Astrocyte of the hippocampus (primary cell): ENCODE data around the gene CTNS.

Experiments
- DNase-seq: peaks from one replicate; pipeline ENCODE4 v3.0.0; 2011; ENCODE audit warnings: low read depth, low spot score

CTNS gene

DNA sequence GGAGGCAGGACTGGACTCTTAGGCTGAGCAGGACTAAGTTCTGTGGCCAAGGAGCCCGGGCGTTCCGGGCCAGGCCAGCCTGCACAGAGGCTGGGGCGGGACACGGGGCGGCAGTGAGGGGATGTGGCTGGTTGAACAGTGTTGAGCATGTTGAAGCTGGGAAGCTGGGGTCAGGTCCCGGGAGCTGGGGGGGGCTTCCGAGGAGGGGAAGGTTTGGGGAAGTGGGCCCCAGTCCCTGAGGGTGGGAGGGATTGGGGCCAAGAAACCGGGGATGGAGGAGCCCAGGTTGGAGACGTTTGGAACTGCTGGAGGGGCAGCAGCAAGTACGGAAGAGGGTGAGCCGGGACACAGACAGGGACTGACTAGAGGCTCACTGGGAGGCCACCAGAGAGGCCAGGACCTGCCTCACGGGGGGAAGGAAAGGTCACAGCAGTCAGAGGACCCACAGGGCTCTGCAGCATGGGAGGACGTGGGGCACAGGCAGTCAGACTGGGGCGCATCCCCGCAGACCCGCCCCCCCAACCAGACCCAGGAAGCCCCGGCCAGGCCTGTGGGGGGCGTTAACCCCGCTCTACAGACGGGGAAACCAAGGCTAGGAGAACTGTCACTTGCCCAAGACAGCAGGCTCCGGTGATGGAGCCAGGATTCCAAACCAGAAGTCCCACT, 22.4 kb downstream of the CTNS start:
- DNase-seq: no peak

DNA sequence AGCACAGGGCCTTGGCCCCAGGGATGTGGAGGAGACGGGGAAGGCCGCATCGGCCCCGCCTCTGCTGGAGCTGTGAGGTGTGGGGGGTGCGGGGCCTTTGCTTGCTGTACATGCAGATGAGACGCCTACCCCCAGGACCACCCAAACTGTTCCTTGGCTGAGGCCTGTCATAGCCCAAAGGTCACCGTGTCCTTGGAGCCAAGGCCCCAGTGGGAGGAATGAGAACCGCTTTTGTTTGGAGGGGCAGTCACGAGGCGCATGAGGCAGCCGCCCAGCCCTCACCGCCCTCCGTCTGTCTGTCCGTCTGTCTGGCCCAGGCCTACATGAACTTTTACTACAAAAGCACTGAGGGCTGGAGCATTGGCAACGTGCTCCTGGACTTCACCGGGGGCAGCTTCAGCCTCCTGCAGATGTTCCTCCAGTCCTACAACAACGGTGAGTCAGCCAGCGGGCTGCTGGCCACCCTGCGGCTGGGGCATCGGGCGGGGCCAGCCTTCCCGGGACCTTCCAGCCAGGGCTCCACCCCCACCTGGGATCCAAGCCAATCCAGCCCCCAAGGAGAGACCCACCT, 23.1 kb downstream of the CTNS start:
- DNase-seq: peak; percentile 93

DNA sequence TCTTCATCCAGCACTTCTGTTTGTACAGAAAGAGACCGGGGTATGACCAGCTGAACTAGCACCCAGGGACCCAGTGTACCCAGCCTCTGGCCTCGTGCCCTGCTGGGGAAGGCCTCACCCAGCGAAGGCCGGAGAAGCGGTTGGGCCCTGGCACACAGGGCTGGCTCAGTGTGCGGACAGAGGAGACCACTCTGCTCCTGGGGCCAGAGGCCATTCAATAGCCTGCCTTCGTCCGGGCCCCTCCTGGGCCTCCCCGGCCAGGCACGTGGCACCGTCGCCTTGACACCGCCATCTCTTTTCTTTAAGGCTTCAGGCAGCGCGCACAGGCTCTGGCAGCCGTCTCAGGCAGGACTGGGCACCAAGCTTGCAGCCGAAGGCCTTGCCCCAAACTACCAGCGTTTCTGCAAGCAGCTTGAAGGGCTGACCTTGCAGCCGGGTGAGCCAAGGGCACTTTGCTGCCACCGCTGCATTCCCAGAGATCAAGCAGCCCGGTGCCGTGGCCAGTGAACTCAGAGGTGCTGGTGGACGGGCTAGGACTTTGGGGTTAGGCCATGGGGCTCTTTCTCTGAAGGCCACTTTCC, 23.8 kb downstream of the CTNS start:
- no peak for DNase-seq

DNA sequence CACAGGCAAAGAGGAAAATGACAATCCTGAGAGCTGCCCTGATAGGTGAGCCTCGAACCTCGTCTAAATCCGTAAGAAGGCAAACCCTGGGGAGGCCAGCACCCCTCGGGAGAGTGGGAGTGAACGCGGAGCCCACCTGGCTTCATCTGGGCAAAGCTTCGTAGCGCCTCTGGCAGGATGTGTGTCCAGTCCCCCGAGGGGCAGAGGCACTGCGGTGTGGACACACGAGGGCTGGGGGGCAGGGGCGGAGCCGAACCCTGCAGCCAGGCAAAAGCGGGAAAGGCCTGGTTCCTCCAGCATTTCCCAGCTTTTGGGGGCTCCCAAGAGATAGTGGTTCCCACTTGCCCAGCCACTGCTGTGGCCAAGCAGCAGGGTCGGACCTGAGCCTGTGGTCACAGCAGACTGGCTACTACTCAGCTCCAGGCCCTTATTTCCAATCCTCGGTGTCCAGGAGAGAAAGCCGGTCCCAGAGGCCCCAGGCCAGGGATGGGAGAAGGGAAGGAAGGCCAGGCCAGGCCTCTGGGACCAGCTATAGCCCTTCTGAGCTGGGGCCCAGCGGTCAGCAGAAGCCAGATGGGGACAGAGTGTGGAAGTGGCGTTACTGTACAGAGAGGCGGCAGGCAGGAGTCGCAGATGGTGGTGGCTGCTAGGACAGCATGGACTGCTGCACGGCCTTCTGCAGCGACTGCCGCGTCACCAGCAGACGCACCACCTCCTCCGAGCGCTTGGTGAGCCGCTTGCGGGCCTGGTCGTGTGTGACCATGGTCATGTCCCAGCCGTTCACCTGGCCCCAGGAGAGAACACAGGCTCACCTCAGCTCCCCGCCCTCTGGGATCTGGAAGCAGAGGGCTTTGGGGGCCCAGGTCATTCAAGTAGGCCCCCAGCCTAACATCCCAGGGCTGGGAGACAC, 26.8 kb downstream of the CTNS start:
- DNase-seq: no peak

DNA sequence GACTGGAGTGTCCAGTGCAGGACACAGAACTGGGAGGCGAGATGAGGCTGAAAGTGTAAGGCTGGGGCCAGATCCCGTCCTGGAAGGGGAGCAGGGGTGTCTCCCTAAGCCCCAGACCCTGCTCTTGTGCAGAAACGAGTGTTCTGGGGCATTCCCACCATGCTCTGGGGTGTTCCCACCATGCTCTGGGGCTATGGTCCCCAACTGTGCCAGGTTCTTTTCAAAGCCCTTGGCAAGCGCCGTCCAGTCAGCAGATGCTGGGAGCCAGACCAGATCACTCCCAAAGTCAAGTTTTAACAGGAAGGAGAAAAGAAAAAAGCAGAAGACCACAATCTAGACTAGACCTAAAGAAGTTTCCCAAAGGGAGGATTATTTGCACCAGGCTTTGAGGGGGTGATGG, 29.3 kb downstream of the CTNS start:
- no peak for DNase-seq

DNA sequence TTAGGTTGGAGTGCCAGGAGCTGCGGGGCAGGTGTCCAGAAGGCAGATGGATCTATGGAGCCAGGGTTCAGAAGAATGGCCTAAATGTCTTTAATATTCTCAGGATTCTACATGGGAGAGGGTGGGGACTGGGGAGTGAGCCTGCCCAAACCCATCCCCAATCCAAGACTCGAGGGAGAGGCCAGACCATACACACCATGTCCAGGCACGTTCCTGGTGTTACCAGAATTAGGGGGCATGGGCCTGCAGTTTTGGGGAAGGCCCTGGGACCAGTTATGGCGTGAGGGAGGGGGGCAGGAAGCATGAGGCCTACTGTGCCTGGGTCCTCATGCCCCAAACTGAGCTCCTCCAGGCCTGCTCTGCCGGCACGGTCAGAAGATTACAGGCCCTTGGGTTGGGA, 30.0 kb downstream of the CTNS start:
- DNase-seq: no peak

DNA sequence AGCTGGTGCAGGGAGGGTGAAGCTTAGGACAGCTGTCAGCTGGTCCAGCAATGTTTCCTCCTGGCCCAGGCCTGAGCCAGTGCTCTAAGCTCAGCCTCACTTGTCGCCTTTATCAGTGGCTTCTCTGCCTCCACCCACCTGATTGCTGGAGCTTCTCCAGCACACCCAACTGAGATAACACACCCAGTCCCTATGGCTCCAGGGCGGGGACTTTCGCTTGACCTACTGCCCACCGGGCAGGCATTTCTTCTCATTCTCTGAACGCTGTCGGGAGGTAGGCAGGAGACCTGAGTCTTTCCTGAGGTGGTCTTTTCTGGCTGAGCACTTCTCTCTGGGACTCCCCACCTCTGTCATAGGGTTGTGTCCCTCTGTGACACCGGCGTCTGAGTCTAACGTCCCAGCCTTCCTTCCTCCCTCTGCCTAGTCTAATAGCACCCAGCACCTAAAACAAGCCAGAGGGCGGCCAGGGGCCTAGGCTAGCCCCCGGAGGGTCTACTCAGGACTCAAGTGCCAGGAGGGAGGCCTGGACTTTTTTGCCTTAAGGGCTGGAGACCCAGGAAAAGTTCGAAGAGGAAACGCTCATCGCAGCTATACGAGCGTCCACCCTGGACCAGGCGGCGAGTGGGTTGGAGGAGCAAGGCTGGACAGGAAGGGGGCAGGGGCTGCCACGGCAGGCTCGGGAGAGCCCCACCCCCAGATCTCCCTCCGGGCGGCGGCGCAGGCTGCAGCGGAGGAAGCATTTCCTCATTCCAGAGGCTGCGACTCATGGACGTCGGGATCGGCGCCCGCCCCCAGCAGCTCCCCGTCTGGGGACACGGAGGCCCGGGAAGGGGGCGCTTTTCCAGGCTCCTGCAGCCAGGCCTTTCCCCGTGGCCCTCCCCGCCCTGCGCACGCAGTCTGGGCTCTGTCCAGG, 31.1 kb downstream of the CTNS start:
- peak; percentile 96 for DNase-seq

DNA sequence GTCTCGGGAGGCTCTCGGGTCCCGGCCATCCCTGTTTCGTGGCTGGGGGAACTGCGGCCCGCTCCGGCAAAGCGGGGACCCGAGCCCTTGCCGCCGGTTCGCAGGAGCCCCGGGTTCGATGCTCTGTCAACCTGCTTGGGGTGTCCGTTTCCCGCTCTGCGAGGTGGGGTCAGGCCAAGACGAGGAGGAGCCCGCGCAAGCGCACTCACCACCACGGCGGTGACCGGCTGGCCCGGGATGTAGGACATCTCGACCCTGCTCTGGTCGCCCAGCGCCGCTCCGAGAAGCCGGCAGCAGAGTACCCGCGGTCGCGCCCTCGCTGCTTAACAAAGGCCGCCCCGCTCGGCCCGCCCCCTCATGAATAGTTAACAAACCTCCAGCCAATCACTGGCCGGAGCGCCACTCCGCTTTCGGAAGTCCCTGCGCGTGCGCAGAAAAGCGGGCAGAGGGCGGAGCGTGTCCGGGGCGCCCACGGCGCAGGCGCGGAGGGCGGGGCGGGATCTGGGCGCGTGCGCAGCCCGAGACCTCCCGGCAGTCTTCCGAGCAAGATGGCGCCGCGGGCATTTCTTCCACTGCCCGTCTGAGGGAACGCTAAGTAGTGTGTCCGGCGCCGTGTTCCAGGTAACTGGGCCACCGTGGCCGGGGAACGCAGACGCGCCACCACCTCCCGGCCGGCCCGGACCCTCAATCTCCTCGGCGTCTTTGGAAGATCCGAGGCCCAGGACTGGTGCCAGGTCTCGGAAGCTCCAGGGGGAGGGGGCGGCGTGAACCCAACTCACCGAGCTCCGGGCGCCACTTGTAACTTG, 31.9 kb downstream of the CTNS start, which contains the start of the genes EMC6 and TAX1BP3:
Gene EMC6, plus strand, starts transcription at position 534 of the 806 bp plus-strand sequence. CDS start 335 bp downstream, outside the sequence.
Gene TAX1BP3, minus strand, starts transcription at position 300 of the 806 bp plus-strand sequence. Its CDS starts 52 bp downstream, at position 248.
- peak; percentile 100 for DNase-seq

DNA sequence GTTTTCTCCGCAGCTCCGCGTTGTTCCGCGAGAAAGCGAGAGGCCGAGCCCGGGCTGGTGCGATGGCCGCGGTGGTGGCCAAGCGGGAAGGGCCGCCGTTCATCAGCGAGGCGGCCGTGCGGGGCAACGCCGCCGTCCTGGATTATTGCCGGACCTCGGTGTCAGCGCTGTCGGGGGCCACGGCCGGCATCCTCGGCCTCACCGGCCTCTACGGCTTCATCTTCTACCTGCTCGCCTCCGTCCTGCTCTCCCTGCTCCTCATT, 32.5 kb downstream of the CTNS start:
- no peak for DNase-seq

DNA sequence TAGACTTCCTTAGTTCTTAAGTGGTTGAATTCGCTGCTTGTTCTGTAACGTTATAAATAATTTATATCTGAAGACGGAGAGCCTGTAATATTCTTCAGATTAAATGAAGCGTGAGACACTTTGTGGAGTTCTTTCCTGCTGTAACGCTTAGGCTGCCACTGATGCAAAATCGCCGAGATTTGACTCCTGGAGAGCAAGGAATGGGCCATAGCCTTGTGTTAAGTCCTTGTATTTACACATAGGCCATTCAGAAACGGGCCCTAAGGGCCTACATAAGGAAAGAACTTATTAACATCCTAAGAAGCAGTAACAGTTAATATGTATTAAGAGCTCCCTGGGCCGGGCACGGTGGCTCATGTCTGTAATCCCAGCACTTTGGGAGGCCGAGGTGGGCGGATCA, 33.0 kb downstream of the CTNS start:
- no peak for DNase-seq

DNA sequence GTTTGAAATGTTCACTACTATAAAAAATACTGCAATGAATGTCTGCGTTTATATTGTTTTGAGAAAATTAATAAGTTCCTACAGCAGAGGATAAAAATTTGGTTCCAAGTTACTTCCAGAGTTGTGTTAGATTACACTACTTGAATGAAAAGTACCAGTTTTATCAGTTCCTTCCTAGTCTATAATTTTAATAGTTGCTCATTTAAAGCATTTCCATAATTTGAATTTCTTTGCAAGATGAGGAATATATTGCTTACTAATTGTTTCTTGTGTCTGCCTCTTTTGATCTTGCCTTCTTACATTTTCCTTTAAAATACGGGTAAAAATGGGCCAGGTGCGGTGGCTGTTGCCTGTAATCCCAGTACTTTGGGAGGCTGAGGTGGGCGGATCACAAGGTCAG, 36.0 kb downstream of the CTNS start:
- no peak for DNase-seq

DNA sequence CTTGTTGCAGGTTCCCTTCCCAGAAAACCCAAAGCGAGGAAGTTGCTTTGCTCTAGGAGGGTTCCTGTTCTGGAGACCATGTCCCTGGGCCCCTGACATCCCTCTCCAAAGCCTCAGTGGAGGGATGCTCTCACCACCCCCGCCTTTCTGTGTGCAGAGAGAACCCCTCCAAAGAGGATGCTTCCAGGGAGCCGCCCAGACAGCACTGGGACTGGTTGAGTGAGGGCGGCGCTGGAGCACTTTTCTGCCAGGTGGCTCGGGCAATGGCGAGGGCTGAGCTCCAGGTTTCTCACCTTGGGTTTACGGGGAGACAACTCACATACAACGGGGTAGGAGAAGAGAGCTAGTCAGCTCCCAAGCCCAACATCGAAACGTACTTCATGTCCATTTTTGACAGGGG, 39.3 kb downstream of the CTNS start:
- DNase-seq: no peak

DNA sequence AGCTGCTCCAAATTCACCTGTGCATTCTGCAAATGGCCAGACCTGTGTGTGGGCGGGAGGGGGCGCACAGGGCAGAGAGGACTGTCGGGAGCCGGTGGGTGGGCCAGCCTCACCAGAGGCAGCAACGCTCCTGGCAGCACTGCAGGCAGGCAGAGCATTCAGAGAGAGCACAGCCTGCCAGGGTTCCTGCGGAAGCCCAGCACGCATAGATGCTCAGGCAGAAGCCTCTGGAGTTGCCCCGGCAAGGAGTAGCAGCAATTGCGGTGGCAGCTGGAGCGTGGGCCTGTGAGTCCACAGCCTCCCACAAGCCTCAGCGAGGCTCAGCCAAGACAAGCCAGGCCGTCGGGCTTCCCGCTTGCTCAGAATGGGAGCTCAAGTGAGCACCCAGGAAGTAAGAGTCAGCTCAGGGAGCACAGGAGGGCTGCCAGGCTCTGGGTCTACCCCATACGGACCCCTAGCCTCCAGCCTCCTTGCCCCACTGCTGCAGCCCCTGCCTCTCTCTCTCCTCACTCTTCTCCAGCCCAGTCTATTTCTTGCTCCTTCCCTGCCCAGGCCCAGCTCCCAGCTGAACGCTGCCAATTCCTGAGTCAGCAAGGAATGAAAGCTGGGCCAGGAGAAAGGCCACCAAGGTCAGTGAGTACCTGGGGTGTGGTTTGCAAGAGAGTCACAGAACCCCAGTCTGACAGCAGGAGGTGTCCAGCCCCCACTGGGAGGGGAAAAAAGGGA, 41.7 kb downstream of the CTNS start:
- peak; percentile 71 for DNase-seq

DNA sequence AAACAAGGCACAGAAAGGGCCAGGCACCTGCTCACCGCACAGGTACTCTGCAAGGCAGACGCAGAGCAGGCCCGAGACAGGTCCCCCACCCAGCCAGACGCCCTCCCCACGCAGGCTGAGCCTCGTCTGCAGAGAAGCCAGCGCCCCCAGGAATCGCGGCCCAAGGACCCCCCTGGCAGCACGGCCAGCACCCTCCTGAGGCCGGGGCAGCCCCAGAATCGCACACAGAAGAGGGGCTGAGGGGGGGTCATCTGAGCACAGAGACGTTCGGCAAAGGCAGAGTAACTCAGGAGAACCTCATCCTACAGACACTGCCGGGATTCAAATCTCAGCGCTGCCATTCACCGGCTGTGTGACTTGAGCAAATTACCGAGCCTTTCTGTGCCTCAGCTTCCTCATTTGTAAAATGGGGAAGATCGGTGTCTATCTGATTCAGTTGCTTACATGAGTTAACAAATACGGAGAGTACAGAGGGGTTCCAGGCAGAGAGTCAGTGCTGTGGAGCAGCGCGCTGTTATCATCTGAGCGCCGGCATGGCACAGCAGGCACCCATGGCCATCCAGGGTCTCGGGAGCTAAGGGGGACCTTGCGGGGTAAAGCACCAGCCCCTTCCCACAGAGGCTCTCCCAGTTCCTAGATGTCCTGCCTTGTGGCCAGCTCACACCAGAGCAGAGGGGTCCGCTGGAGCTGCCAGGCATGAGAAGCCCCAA, 42.4 kb downstream of the CTNS start:
- DNase-seq: no peak

DNA sequence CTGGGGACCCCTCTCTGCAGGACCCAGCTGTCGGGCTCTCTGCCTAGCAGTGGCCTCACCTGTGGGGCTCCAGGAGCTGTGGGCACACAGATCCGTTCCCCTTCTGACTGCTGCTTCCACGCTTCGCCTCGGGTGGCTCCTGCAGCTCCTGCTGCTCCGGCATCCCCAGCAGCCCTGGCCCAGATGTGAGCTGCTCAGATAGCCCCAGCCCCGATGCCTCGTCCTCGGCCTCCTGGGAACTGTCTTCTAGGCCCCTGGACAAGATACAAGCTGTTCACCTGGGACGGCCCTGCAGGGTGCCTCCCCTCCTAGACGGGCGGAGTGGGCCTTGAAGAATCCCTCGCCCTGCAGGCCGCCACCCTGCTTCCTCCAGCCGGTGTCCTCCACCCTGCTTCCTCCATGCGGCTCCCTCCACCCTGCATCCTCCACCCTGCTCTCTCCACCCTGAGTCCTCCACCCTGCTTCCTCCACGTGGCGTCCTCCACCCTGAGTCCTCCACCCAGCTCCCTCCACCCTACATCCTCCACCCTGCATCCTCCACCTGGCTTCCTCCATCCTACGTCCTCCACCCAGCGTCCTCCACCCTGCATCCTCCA, 43.1 kb downstream of the CTNS start:
- no peak for DNase-seq

DNA sequence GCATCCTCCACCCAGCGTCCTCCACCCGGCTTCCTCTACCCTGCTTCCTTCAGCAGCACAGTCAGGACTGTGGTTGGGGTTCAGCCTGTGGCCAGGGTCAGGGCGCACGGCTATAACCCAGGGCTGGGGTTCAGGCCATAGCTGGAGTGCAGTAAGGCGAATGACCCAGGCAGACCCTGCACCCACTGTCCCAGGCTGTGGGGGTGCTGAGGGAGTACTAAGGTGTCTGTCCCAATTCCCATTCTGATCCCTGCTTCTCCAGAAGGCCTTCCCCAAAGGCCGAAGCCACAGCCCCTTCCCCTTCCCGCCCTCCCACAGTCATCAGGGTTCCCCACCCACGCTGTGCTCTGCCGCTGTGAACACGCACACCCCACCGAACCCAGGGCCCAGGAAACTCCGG, 44.5 kb downstream of the CTNS start:
- DNase-seq: no peak

DNA sequence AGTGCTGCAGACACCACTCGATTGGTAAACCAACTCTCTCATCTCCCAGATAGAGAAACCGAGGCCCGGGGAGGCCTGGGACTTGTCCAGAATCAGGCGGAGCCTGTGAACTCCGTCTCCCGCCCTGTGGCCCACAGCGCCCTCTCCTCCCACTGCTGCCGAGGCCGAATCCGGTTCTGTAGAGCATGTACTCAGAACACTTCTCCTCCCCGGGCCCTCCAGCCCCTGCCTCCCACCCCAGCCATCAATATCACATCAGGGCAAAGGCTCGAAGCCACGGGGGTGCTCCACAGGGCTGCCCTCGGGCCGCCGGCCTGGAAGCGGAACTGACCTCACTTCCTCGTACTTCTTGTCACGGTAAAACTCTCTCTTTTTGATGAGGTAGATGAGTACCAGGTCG, 45.0 kb downstream of the CTNS start:
- no peak for DNase-seq

DNA sequence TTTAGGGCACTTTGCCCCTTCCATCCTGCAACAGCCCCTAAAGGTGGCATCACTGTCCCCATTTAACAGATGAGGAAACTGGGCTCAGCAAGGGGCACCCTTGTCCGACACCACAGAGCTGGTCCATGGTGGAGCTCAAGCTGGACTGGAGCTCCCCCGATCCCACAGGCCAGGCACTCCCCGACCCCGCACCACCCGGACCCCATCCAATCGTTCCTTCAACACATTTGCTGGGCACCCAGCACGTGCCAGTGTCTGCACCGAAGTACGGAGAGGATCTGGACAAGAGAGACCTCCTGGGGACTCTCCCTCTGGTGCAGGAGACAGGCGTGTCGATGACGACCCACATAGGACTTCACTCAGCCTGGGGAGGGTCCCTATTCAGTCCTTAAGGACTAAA, 45.5 kb downstream of the CTNS start:
- no peak for DNase-seq

DNA sequence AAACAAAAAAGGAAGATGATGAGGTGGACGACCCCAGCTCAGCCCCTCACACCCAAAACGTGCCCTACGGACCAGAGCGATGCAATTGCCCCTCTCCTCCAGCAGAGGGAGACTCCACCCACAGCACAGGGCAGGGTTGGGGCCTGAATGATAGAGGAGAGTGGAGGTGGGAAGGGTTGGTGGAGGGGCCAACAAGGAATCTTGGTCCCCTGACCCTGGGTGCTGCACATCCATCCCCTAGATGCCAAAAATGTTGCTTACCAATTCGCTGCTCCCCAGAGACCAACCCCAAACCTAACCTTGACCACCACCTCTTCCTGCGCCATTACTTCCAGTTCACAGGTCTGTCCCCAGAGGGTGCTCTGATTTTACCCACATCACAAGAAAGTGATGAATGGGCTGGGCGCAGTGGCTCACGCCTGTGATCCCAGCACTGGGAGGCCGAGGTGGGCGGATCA, 46.5 kb downstream of the CTNS start:
- peak; percentile 45 for DNase-seq
